Measurements from ENCODE around the gene RTN4. TPM values are rescaled to one million over a fixed set of nuclear protein-coding genes. Genes with fewer than 3 reads are reported as not detected.

Gene RTN4
- total RNA-seq, 1 experiment from 2014 or later: 513 TPM

- DNase-seq (ENCODE audit: low read depth, low spot score) (no peak), ATAC-seq (no peak)
- POLR2A ChIA-PET: no interaction called here
- CTCF ChIA-PET: interaction anchor here (1.1 kb wide), 1 partner anchor 11 kb away, joined by 3 read pairs; no protein-coding TSS in a partner anchor
- Histone ChIP-seq H3K4me1 (ENCODE audit: control insufficient read depth, insufficient read depth, low read length) (peaks cover 3% of the 10 kb centered on the region; the same call in 1 of the 2 replicates), H3K4me3 (ENCODE audit: low read depth in 2 of 2, low read length in 2 of 2) (no peak overlapping the region), H3K36me3 (ENCODE audit: control insufficient read depth, insufficient read depth, low read length) (no peaks in the 10 kb centered on the region), H3K27me3 (ENCODE audit: control insufficient read depth, insufficient read depth, low read length) (no peaks in the 10 kb centered on the region), H3K27ac (ENCODE audit: low read length) (no peak overlapping the region), H3K9me3 (ENCODE audit: control insufficient read depth, insufficient read depth, low read depth, low read length) (no peaks in the 10 kb centered on the region)
- no TSS peak for BruUV-seq (replicated peaks)
- intact Hi-C loops (cut with micrococcal nuclease; ENCODE audit: unreplicated experiment) (no loop called here), in situ Hi-C loops (cut with HindIII; ENCODE audit: low pct_unique_long_range_greater_than_20kb, low sequenced_read_pairs) (no loop called here)
- no peak for TF ChIP-seq REST (IDR thresholded peaks at IDR 0.05; ENCODE audit: insufficient read depth in 1 of 2, low read depth in 2 of 2, low read length in 1 of 2)
- no peak for TF ChIP-seq POLR2AphosphoS5 (IDR thresholded peaks at IDR 0.05; ENCODE audit: low read depth, low read length)
- TF ChIP-seq CTCF (IDR thresholded peaks at IDR 0.05): no peak
These were observed 39.5 kb upstream of the RTN4 start for GRCh38 chr2:55089726-55090125.

GRCh38 chr2:55088400-55088799, 38.1 kb upstream of the RTN4 start:
- no TSS peak for BruUV-seq (replicated peaks)
- Histone ChIP-seq H3K27ac (ENCODE audit: low read length) (no peak overlapping the region), H3K9me3 (ENCODE audit: control insufficient read depth, insufficient read depth, low read depth, low read length) (no peaks in the 10 kb centered on the region), H3K27me3 (ENCODE audit: control insufficient read depth, insufficient read depth, low read length) (no peaks in the 10 kb centered on the region), H3K4me1 (ENCODE audit: control insufficient read depth, insufficient read depth, low read length) (peaks cover 1% of the 10 kb centered on the region; the same call in 1 of the 2 replicates), H3K36me3 (ENCODE audit: control insufficient read depth, insufficient read depth, low read length) (no peaks in the 10 kb centered on the region), H3K4me3 (ENCODE audit: low read depth in 2 of 2, low read length in 2 of 2) (no peak overlapping the region)
- no peak for DNase-seq (ENCODE audit: low read depth, low spot score)
- CTCF ChIA-PET: no interaction called here
- POLR2A ChIA-PET: no interaction called here
- in situ Hi-C loops (cut with HindIII; ENCODE audit: low pct_unique_long_range_greater_than_20kb, low sequenced_read_pairs): no loop called here
- ATAC-seq: no peak
- intact Hi-C loops (cut with micrococcal nuclease; ENCODE audit: unreplicated experiment): no loop called here
- TF ChIP-seq CTCF (IDR thresholded peaks at IDR 0.05): no peak
- TF ChIP-seq REST (IDR thresholded peaks at IDR 0.05; ENCODE audit: insufficient read depth in 1 of 2, low read depth in 2 of 2, low read length in 1 of 2): no peak
- no peak for TF ChIP-seq POLR2AphosphoS5 (IDR thresholded peaks at IDR 0.05; ENCODE audit: low read depth, low read length)
- TF ChIP-seq SIN3A (IDR thresholded peaks at IDR 0.05; ENCODE audit: borderline replicate concordance, insufficient read depth, low read depth, low read length): no peak
- TF ChIP-seq TCF7L2 (IDR thresholded peaks at IDR 0.05; ENCODE audit: low read depth, low read length): no peak

Data from Panc1 (cell line).